ENCODE measurements around the gene HOXB2.

Gene HOXB2

GRCh38 chr17:48563867-48564187, 18.9 kb upstream of the HOXB2 start:
- ATAC-seq (ENCODE audit: insufficient read depth, low read depth) (no peak), DNase-seq (no peak)
- Histone ChIP-seq H3K4me3 (ENCODE audit: low read depth in 1 of 2, low read length in 2 of 2) (no peak overlapping the region), H3K79me2 (ENCODE audit: insufficient read depth, low read length) (no peaks in the 10 kb centered on the region), H3K4me2 (ENCODE audit: insufficient read depth, low read length) (no peak overlapping the region), H3K27ac (ENCODE audit: low read length) (no peak overlapping the region), H3K9ac (ENCODE audit: low read depth, low read length) (no peak overlapping the region), H3K4me1 (ENCODE audit: insufficient read depth, low read length) (no peaks in the 10 kb centered on the region), H4K20me1 (ENCODE audit: insufficient read depth, low read length) (peaks cover 8% of the 10 kb centered on the region; the same call in 1 of the 2 replicates), H3K9me3 (ENCODE audit: insufficient read depth, low read length, severe bottlenecking) (no peaks in the 10 kb centered on the region), H3K36me3 (ENCODE audit: insufficient read depth, low read length) (no peaks in the 10 kb centered on the region), H2AFZ (ENCODE audit: low read depth, low read length) (no peak overlapping the region), H3K27me3 (ENCODE audit: insufficient read depth, low read length, poor library complexity) (peaks cover 44% of the 10 kb centered on the region)
- TF ChIP-seq EZH2 (IDR thresholded peaks at IDR 0.05; ENCODE audit: borderline replicate concordance, low read depth, low read length, severe bottlenecking) = no peak
- TF ChIP-seq, protein P1, sequence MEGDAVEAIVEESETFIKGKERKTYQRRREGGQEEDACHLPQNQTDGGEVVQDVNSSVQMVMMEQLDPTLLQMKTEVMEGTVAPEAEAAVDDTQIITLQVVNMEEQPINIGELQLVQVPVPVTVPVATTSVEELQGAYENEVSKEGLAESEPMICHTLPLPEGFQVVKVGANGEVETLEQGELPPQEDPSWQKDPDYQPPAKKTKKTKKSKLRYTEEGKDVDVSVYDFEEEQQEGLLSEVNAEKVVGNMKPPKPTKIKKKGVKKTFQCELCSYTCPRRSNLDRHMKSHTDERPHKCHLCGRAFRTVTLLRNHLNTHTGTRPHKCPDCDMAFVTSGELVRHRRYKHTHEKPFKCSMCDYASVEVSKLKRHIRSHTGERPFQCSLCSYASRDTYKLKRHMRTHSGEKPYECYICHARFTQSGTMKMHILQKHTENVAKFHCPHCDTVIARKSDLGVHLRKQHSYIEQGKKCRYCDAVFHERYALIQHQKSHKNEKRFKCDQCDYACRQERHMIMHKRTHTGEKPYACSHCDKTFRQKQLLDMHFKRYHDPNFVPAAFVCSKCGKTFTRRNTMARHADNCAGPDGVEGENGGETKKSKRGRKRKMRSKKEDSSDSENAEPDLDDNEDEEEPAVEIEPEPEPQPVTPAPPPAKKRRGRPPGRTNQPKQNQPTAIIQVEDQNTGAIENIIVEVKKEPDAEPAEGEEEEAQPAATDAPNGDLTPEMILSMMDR (IDR thresholded peaks at IDR 0.05; ENCODE audit: borderline replicate concordance, extremely low read depth, low read length, poor library complexity, severe bottlenecking) = no peak

GRCh38 chr17:48563385-48563838, 18.5 kb upstream of the HOXB2 start:
- H4K20me1 ChIP-seq (ENCODE audit: insufficient read depth, low read length) = peaks cover 8% of the 10 kb centered on the region; the same call in 1 of the 2 replicates
- H3K4me3 ChIP-seq (ENCODE audit: low read depth in 1 of 2, low read length in 2 of 2) = no peak overlapping the region
- TF ChIP-seq, protein P1 (IDR thresholded peaks at IDR 0.05; ENCODE audit: borderline replicate concordance, extremely low read depth, low read length, poor library complexity, severe bottlenecking) = no peak
- TF ChIP-seq EZH2 (IDR thresholded peaks at IDR 0.05; ENCODE audit: borderline replicate concordance, low read depth, low read length, severe bottlenecking) = no peak
- H3K36me3 ChIP-seq (ENCODE audit: insufficient read depth, low read length) = no peaks in the 10 kb centered on the region
- ATAC-seq (ENCODE audit: insufficient read depth, low read depth) = no peak
- peaks cover 48% of the 10 kb centered on the region for H3K27me3 ChIP-seq (ENCODE audit: insufficient read depth, low read length, poor library complexity)
- no peak overlapping the region for H2AFZ ChIP-seq (ENCODE audit: low read depth, low read length)
- DNase-seq = no peak
- H3K79me2 ChIP-seq (ENCODE audit: insufficient read depth, low read length) = no peaks in the 10 kb centered on the region
- no peak overlapping the region for H3K9ac ChIP-seq (ENCODE audit: low read depth, low read length)
- no peaks in the 10 kb centered on the region for H3K4me1 ChIP-seq (ENCODE audit: insufficient read depth, low read length)
- H3K4me2 ChIP-seq (ENCODE audit: insufficient read depth, low read length) = no peak overlapping the region
- no peaks in the 10 kb centered on the region for H3K9me3 ChIP-seq (ENCODE audit: insufficient read depth, low read length, severe bottlenecking)
- no peak overlapping the region for H3K27ac ChIP-seq (ENCODE audit: low read length)

DNA sequence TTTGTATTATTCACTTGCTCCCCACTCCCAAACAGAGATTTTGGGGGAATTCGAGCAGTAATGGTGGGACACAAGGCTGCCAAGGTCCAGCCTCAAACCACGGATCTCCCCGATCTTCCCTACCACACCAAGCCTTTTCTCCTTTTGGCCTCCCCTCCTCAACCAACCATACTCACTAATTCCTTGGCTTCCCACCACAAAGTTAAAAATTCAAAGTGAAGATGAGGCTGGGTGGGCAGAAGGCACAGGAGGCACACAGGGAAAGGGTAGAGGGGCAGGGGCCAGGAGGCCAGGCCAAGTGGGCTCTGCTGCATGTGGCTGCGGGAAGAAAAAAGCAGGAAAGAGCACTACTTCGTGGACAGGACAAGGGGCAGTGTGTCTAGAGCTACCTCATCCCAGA, 18.0 kb upstream of the HOXB2 start:
- no peaks in the 10 kb centered on the region for H3K36me3 ChIP-seq (ENCODE audit: insufficient read depth, low read length)
- no peaks in the 10 kb centered on the region for H3K79me2 ChIP-seq (ENCODE audit: insufficient read depth, low read length)
- DNase-seq (no peak), ATAC-seq (ENCODE audit: insufficient read depth, low read depth) (no peak)
- no peaks in the 10 kb centered on the region for H3K9me3 ChIP-seq (ENCODE audit: insufficient read depth, low read length, severe bottlenecking)
- no peak overlapping the region for H3K9ac ChIP-seq (ENCODE audit: low read depth, low read length)
- peaks cover 52% of the 10 kb centered on the region for H3K27me3 ChIP-seq (ENCODE audit: insufficient read depth, low read length, poor library complexity)
- TF ChIP-seq, protein P1 (IDR thresholded peaks at IDR 0.05; ENCODE audit: borderline replicate concordance, extremely low read depth, low read length, poor library complexity, severe bottlenecking) = no peak
- TF ChIP-seq EZH2 (IDR thresholded peaks at IDR 0.05; ENCODE audit: borderline replicate concordance, low read depth, low read length, severe bottlenecking) = no peak
- H4K20me1 ChIP-seq (ENCODE audit: insufficient read depth, low read length) = peaks cover 8% of the 10 kb centered on the region; the same call in 1 of the 2 replicates
- H3K27ac ChIP-seq (ENCODE audit: low read length) = no peak overlapping the region
- no peaks in the 10 kb centered on the region for H3K4me1 ChIP-seq (ENCODE audit: insufficient read depth, low read length)
- no peak overlapping the region for H3K4me3 ChIP-seq (ENCODE audit: low read depth in 1 of 2, low read length in 2 of 2)
- H3K4me2 ChIP-seq (ENCODE audit: insufficient read depth, low read length) = no peak overlapping the region
- H2AFZ ChIP-seq (ENCODE audit: low read depth, low read length) = no peak overlapping the region

All from DND-41 (cell line).